ENCODE measurements around the gene TMEM233.
"Not testable (repeated sequence)": the region's sequence is repeated elsewhere in the genome, so short reads cannot be mapped to it uniquely, and the experiment has no call there.

Gene TMEM233

GRCh38 chr12:119609358-119609757 lies 15.8 kb downstream of the TMEM233 start:
- no peak for DNase-seq (ENCODE audit: low spot score)

DNA sequence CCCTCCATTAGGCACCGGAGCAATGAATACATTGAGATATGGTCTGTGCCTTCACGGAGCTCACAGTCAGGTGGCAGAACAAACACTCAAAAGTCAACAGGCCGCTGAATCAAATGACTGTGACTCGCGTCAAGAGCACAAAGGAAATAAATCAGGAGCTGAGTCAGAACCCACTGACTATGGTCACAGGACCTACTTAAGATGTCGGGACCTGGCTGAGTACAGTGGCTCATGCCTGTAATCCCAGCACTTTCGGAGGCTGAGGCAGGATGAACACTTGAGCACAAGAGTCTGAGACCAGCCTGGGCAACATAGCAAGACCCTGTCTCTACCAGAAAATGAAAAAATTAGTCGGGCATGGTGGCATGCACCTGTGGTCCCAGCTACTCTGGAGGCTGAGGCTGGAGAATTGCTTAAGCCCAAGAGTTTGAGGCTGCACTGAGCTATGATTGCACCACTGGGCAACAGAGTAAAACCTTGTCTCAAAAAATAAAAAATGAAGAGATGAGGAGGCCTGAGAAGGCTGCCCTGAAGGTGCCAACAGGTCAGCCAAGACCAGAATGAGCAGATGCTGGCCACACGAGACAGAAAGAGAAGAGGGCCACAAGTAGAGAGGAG lies 19.9 kb downstream of the TMEM233 start:
- no peak for DNase-seq (ENCODE audit: low spot score)

DNA sequence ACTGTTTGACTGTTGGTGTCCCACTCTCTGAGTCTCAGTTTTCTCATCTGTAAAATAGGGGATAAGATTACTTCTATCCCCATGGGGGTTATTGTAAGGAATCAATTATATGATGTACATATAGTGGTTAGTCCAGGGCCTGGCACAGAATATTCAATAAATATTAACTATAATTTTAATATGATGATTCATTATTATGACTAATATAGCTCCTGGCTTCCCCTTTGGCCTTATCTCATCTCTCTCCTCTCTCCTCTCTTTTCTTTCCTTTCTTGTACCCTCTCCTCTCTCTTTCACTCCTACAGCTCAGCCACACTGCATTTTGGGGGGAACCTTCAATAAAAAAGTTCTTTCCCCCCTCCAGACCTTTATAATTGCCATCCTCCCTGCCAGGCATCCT lies 21.1 kb downstream of the TMEM233 start:
- DNase-seq (ENCODE audit: low spot score), result no peak

DNA sequence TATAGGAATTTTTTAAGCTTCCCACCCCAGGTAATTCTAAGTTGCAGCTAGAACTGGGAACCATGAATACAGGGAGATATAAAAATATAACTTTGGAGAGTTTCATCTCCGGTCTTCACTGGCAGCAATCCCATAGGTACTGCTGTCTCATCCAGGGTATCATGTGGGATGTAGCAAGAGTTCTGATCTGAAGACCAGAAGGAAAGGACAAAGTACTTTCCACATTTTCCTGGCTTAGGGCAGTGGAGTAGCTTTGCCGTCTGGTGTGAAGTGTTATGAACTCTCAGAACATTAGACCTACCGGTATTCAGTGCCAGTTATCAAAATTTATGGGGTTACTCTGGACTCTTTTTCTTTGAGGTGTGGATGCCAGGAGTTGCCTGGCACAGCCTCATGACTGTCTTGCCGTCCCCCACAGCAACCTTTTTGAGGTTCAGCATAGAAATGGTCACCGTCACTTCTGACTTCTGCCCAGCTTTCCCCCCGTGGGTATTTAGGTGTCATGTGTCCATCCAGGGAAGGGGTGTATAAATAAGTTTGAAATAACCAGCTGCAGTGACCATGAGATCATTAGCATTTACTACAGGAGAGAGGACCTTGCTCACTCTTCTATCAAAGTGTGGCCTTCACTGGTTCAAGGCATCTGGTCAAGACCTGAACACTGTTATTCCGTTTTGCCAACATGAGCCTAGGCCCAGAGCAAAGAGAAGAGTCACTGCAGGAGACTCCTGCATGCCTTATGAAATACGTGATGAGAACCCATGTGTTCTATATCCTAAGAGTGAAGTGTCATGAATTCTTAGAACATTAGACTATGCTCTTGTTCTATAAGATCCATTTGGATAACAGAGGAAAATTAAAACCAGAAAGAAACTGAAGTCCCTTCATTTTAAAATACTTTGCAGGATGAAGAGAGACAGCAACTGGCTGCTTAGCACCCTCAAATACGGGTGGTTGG lies 22.2 kb downstream of the TMEM233 start:
- no peak for DNase-seq (ENCODE audit: low spot score)

GRCh38 chr12:119618328-119618896 lies 24.8 kb downstream of the TMEM233 start:
- DNase-seq (ENCODE audit: low spot score), result not testable (repeated sequence)

- DNase-seq (ENCODE audit: low spot score), result no peak
These were observed 26.9 kb downstream of the TMEM233 start for GRCh38 chr12:119620490-119620889.

DNA sequence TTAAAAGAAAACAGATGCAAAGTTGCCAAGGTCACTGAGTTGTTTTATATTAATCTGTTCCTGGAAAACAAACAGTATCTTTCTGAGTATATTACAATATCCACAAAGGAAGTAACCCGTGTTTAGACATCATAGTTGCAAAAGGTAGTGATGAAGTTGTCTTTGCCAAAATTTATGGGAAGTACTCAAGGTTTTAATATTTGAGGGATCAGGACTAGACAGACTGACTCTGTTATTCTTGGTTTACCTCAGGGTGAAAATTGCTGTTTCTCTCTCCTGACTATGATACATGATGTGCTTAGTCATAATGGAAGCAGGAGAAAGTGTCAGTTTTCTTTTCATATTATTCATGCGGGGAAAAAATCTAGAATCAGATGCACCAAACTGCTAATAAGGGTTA lies 28.3 kb downstream of the TMEM233 start:
- DNase-seq (ENCODE audit: low spot score), result no peak

DNA sequence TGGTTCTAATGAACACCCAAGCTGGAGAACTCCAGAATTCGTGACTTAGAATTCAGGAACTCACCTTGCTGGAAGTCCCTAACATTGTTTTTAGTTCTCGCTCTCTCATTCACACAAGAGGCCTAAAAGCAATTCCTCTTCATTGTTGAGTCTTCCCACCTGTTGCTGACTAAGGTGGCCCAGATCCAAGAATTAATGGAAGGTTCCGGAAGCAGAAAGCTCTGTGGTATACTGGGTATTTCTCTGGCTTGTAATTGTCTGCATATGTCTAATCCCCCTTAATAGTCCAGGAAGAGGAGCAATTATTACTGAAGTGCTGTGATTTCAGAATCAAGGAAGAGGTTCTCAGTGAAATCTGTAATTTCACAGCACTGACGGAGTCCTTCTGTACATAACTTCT lies 31.4 kb downstream of the TMEM233 start:
- DNase-seq (ENCODE audit: low spot score), result no peak

DNA sequence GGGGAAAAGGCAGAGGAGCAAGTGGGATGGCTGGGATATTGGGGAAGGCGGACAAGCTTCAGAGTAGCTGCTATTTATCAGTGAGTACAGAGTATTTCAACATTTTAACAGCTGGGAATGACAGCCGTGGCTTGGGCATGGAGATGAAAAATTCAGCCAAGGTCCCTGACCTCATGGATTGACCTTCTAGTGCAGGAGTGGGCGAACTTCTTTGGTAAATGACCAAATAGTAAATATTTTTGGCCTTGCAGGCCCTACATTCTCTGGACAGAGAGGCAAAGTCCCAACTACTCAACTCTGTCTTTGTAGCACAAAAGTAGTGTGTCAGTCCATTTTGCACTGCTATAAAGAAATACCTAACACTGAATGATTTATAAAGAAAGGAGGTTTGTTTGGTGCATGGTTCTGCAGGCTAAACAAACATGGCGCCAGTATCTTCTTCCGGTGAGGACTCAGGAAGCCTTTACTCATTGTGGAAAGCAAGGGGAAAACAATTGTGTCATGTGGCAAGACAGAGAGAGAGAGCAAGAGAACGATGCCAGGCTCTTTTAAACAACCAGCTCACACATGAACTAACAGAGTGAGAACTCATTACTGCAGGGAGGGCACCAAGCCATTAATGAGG lies 33.6 kb downstream of the TMEM233 start:
- no peak for DNase-seq (ENCODE audit: low spot score)

- no peak for DNase-seq (ENCODE audit: low spot score)
These were observed 34.1 kb downstream of the TMEM233 start for GRCh38 chr12:119627686-119628085.

DNA sequence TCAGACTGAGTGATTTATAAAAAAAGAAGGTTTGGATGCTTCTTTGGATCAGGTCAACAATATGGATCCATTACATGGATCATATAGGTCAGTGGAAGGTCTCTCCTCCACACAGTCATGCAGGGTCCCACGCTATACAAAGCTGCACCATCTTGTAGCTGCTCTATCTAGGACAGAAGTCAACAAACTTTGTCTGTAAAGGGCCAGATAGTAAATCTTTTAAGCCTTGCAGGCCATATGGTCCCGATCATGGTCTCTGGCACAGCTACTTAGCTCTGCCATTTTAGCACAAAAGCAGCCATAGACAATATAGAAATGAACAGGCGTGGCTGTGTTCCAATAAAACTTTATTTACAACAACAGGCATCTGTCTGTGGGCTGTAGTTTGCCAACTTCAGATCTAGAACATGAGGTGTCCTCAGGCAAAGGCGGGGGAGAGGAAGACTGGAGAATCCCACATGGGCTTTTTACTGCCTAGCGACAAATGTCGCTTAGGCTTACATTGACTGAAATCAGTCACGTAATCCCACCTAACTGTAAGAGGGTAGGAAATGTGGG lies 36.7 kb downstream of the TMEM233 start:
- no peak for DNase-seq (ENCODE audit: low spot score)

DNA sequence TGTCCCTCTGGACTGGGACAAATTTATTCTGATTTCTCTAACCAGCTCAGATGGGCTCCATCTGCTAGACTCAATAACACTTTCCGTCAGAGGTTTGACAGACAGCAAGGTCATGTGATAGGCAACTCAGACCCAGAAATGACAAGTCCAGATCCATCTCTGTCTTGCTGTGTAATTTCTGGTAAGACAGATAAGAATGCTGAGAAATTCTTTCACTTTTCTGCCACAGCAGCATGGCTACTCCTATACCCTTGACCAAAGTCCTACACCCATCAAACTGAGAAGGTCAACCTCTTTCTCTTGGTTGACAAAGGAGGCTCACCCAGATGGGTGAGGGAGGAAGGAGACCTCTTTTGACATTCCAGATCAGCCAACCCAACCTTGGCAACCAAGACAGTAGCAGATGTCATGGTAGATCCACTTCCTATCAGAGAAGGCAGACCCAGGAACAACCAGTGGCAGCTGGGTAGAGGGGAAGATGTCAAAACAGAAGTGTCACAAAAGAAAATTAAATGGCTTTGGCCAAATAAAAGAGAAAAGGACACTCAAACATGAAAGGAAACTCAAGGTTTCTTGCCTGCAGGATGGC lies 37.5 kb downstream of the TMEM233 start:
- no peak for DNase-seq (ENCODE audit: low spot score)

- no peak for DNase-seq (ENCODE audit: low spot score)
These were observed 38.5 kb downstream of the TMEM233 start for GRCh38 chr12:119631930-119632678.

- no peak for DNase-seq (ENCODE audit: low spot score)
These were observed 41.2 kb downstream of the TMEM233 start for GRCh38 chr12:119634743-119635142.

DNA sequence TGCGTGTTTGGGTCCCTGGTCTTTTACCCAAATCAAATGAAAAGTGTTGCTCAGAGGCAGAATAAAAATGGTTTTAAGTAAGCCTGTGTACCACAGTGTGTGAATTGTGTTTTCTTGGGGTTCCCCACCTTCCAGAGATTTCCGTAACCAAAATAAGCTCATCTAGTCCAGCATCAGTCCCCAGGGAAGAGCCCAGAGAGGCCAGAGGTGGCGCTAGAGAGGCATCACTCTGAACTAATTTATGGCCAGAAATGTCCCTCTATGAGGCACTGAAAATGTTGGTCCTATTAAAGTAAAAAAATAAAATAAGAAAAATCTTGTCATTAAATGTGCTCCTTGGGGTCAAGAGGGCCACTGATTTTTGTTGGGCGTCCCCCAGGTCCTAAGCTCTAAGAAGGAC lies 49.4 kb downstream of the TMEM233 start:
- DNase-seq (ENCODE audit: low spot score), result no peak

DNA sequence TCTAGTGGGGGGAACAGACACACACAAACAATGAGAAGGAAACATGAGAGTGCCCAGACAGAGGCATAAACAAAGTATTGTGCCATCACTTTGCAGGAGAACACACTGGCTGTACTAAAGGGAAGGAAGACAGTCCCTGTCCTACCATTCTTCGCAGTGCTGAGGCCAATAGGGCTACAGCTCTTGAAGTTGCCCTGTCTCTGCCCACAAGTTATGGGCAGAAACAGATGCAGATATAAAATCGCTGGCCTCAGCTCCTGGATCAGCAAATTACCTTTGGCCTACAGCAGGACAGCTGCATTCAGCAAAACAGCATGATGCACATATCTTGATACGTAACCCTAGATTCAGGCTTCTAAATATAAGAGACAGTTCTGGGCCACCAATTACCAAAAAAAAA lies 51.4 kb downstream of the TMEM233 start:
- DNase-seq (ENCODE audit: low spot score), result no peak

GRCh38 chr12:119645535-119646059 lies 52.0 kb downstream of the TMEM233 start:
- no peak for DNase-seq (ENCODE audit: low spot score)

DNA sequence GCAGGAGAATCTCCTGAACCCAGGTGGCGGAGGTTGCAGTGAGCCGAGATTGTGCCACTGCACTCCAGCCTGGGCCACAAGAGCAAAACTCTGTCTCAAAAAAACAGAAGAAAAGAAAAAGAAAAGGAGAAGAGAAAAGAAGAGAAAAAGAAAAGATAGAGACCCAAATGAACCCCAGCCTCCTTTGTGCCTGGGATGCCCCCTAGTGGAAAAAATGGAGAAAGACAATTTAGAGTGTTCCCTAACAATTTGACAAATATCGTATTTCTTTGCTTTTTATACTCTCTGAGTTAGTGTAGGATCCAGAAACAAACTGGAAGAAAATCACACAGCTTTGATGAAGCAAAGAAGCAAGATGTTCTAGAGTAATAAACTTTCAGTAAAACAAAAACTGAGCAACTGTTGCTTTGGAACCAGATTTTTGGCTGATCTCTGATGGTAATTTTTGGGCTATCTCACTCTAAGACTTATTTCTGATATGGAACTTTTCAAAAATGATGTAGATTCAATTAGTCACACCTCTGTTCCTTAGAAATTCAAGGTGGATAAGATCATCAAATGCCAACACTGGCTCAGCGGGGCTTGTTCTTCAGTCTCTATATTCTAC lies 55.7 kb downstream of the TMEM233 start:
- DNase-seq (ENCODE audit: low spot score), result no peak

DNA sequence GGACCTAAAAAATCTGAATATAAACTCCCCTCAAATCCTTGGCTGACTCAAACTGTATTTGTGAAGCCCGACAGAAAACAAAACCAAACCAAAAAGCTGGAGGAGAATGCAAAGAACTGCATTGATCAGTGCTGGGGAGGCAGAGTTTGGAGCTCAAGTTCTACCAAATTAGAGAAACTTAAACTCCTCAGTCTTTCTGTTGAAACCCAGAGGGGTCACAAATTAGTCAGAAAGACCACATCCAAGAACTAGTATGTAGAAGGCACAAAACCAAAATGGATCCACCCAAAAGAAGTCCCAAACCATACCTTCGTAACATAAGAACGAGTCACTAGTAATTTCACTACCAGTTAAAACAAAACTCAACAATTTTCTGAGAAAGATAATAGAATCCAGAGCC lies 59.1 kb downstream of the TMEM233 start:
- no peak for DNase-seq (ENCODE audit: low spot score)

GRCh38 chr12:119657001-119657400 lies 63.4 kb downstream of the TMEM233 start:
- not testable (repeated sequence) for DNase-seq (ENCODE audit: low spot score)

All from CD4-positive, alpha-beta T cell treated with Interleukin-6 at 100 ng/mL for 8 hours (primary cell).